GM12878 (cell line): ENCODE data around the gene ECHDC1. TPM values are rescaled to one million over a fixed set of nuclear protein-coding genes. Genes with fewer than 3 reads are reported as not detected.

Experiments used
- ATAC-seq: fragments of 200-7000 bp; cut with Tn5 transposase; 3 replicates; pipeline ENCODE4 v1.9.1; 2020; ENCODE audit warnings: mild to moderate bottlenecking, moderate library complexity
- BruUV-seq: library from RNA; stranded (reverse); fragments of 400-500 nt; replicated peaks from 2 replicates; lab custom pipeline; 2021; lab: Mats Ljungman, UMichigan
- CTCF ChIA-PET: fragments of 300-600 bp; sonication (Branson Sonifier 250); formaldehyde crosslinking; extraction: SDS; loops from one replicate; lab custom pipeline; 2021; ENCODE audit warnings: inconsistent platforms; lab: Yijun Ruan, JAX
- POLR2A ChIA-PET: fragments of 350-600 bp; formaldehyde crosslinking; extraction: SDS; loops from one replicate; lab custom pipeline; 2021; ENCODE audit warnings: inconsistent platforms; lab: Charles Lee
- RAD21 ChIA-PET: fragments of 300-600 bp; sonication (Branson Sonifier 250); formaldehyde crosslinking; loops from one replicate; lab custom pipeline; 2023; ENCODE audit warnings: antibody characterized with exemption; ENCODE audit not compliant: unreplicated experiment; lab: Charles Lee
- SMC1A ChIA-PET: fragments of 300-600 bp; sonication (Branson Sonifier 250); formaldehyde crosslinking; loops from one replicate; lab custom pipeline; 2023; ENCODE audit not compliant: unreplicated experiment, uncharacterized antibody; lab: Charles Lee
- DNase-seq: peaks from one replicate; pipeline ENCODE4 v3.0.0-alpha.2; 2011; ENCODE audit warnings: low read depth, low spot score
- FAIRE-seq: peaks from 3 replicates; lab custom pipeline; 2011; peaks lifted over from hg19 to GRCh38; lab: Jason Lieb, UNC
- H2AFZ ChIP-seq: 2 replicates; pipeline ENCODE4 v1.6.0; 2011; ENCODE audit warnings: low read depth, low read length, control low read depth; ENCODE audit not compliant: control insufficient read depth
- H3K27ac ChIP-seq: 2 replicates; pipeline ENCODE4 v1.5.1; 2011; ENCODE audit warnings: control low read depth; ENCODE audit not compliant: control insufficient read depth, insufficient read depth
- H3K27me3 ChIP-seq, 2 experiments: replicated peaks in 1 of 2; 2 replicates each; pipeline versions ENCODE4 v1.6.0 to v1.6.1; 2011; ENCODE audit warnings: low read length in 1 of 2; ENCODE audit not compliant: control insufficient read depth in 2 of 2, insufficient read depth in 2 of 2
- H3K36me3 ChIP-seq, 2 experiments: 2 replicates each; pipeline ENCODE4 v1.5.1; 2011; ENCODE audit warnings: low read length in 1 of 2; ENCODE audit not compliant: control insufficient read depth in 2 of 2, insufficient read depth in 2 of 2
- H3K4me1 ChIP-seq: 2 replicates; pipeline ENCODE4 v1.6.1; 2011; ENCODE audit warnings: mild to moderate bottlenecking, low read length, moderate library complexity, mixed read lengths; ENCODE audit not compliant: control insufficient read depth, insufficient read depth
- H3K4me2 ChIP-seq: 2 replicates; pipeline ENCODE4 v1.6.0; 2011; ENCODE audit warnings: control low read depth; ENCODE audit not compliant: control insufficient read depth, insufficient read depth
- H3K4me3 ChIP-seq: fragments of 200-600 bp; sonication (generic); 2 replicates; pipeline ENCODE4 v1.5.1; 2016
- H3K79me2 ChIP-seq: 2 replicates; pipeline ENCODE4 v1.6.0; 2011; ENCODE audit warnings: low read length; ENCODE audit not compliant: control insufficient read depth, insufficient read depth
- H3K9ac ChIP-seq: 2 replicates; pipeline ENCODE4 v1.8.0; 2011; ENCODE audit warnings: low read length, control low read depth, mixed read lengths; ENCODE audit not compliant: control insufficient read depth, insufficient read depth
- H3K9me3 ChIP-seq: replicated peaks from 3 replicates; pipeline ENCODE4 v1.5.1; 2011; ENCODE audit warnings: mild to moderate bottlenecking, low read length; ENCODE audit not compliant: control insufficient read depth, insufficient read depth
- H4K20me1 ChIP-seq: 2 replicates; pipeline ENCODE4 v1.6.0; 2011; ENCODE audit not compliant: control insufficient read depth, insufficient read depth
- MYC ChIP-seq: IDR thresholded peaks from 2 replicates; pipeline ENCODE4 v1.6.1; 2011; ENCODE audit warnings: mild to moderate bottlenecking, low read length, moderate library complexity, inconsistent platforms; ENCODE audit not compliant: insufficient read depth, insufficient replicate concordance, insufficient read length, severe bottlenecking
- PAX5 ChIP-seq: IDR thresholded peaks from 2 replicates; pipeline ENCODE4 v1.6.1; 2011; ENCODE audit warnings: low read depth, low read length, borderline replicate concordance
- RAD21 ChIP-seq: IDR thresholded peaks from 2 replicates; pipeline ENCODE4 v1.6.1; 2011; ENCODE audit warnings: mild to moderate bottlenecking, low read depth, low read length, moderate library complexity; ENCODE audit not compliant: insufficient read depth
- in situ Hi-C: fragments of 300-500 bp; cut with MboI; formaldehyde crosslinking; loops from 9 replicates; pipeline ENCODE4 v1.14.3; 2018; ENCODE audit warnings: mixed read lengths
- intact Hi-C: fragments of 100-400 bp; cut with micrococcal nuclease; formaldehyde crosslinking; loops from one replicate; pipeline ENCODE4 v1.14.2; 2022; ENCODE audit not compliant: unreplicated experiment
- polyA plus RNA-seq, 11 experiments: library from polyadenylated mRNA; depleted of rRNA in 4 of 11; unstranded in 6 of 11; stranded (reverse) in 5 of 11; fragments of >200 nt; fragmentation: Nextera tagmentation in 4 of 11; fragmentation: Illumina TruSeq in 1 of 11; extraction: Ambion mirVana in 4 of 11; extraction: Trizol in 1 of 11; gene quantifications; 1 replicate in 1 of 11; 2 replicates in 10 of 11; pipeline versions ENCODE4 v1.2.1 to v1.2.3, GENCODE V29; 2011 to 2016; ENCODE audit warnings: inconsistent platforms in 2 of 11, missing spikeins in 2 of 11, low read depth in 1 of 11
- total RNA-seq, 4 experiments: library from RNA; depleted of rRNA in 3 of 4; stranded (reverse); fragments of >200 nt in 3 of 4; fragmentation: Illumina TruSeq in 1 of 4; extraction: Trizol in 1 of 4; gene quantifications; 2 replicates each; pipeline versions ENCODE4 v1.2.1 to v1.2.3, GENCODE V29; 2013 to 2021
- TF ChIP-seq, protein P1 (sequence below): fragments of 450-650 bp; conservative IDR thresholded peaks from 2 replicates; pipeline ENCODE4 v1.6.1; 2017; ENCODE audit warnings: mild to moderate bottlenecking, moderate library complexity
- TF ChIP-seq, protein P2 (sequence below): IDR thresholded peaks from 2 replicates; pipeline ENCODE4 v1.6.1; 2012; ENCODE audit warnings: improper control_type of control experiment, low read depth, low read length; ENCODE audit not compliant: insufficient replicate concordance

ECHDC1 gene
- total and polyA plus RNA-seq, 10 of the 15 experiments (the other 5 are each of a cell fraction or from before 2014, with no cell fraction given), result 46.2 to 111 (median 70.7) TPM

DNA sequence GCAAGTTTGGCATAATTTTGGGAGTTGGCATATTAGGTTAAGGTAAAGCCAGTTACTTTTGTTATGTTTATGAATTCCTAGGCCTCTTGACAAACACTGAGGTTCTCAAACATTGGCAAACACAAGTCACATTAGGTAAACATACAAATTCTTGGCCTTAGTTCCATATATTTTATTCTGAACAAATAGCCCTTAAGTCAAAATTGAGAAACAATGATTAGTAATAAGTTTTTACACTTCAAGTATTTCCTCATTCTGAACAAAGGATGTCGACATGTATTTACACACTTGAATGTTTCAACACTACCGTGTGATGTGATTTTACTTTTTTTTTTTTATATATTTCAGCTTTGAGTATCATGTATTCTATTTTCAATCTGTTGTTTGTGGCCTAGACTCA, 3.8 kb upstream of the ECHDC1 start (continued):
- TF ChIP-seq, protein P1, sequence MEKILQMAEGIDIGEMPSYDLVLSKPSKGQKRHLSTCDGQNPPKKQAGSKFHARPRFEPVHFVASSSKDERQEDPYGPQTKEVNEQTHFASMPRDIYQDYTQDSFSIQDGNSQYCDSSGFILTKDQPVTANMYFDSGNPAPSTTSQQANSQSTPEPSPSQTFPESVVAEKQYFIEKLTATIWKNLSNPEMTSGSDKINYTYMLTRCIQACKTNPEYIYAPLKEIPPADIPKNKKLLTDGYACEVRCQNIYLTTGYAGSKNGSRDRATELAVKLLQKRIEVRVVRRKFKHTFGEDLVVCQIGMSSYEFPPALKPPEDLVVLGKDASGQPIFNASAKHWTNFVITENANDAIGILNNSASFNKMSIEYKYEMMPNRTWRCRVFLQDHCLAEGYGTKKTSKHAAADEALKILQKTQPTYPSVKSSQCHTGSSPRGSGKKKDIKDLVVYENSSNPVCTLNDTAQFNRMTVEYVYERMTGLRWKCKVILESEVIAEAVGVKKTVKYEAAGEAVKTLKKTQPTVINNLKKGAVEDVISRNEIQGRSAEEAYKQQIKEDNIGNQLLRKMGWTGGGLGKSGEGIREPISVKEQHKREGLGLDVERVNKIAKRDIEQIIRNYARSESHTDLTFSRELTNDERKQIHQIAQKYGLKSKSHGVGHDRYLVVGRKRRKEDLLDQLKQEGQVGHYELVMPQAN, result no peak
- TF ChIP-seq RAD21 (no peak), MYC (no peak)
- TF ChIP-seq, protein P2, sequence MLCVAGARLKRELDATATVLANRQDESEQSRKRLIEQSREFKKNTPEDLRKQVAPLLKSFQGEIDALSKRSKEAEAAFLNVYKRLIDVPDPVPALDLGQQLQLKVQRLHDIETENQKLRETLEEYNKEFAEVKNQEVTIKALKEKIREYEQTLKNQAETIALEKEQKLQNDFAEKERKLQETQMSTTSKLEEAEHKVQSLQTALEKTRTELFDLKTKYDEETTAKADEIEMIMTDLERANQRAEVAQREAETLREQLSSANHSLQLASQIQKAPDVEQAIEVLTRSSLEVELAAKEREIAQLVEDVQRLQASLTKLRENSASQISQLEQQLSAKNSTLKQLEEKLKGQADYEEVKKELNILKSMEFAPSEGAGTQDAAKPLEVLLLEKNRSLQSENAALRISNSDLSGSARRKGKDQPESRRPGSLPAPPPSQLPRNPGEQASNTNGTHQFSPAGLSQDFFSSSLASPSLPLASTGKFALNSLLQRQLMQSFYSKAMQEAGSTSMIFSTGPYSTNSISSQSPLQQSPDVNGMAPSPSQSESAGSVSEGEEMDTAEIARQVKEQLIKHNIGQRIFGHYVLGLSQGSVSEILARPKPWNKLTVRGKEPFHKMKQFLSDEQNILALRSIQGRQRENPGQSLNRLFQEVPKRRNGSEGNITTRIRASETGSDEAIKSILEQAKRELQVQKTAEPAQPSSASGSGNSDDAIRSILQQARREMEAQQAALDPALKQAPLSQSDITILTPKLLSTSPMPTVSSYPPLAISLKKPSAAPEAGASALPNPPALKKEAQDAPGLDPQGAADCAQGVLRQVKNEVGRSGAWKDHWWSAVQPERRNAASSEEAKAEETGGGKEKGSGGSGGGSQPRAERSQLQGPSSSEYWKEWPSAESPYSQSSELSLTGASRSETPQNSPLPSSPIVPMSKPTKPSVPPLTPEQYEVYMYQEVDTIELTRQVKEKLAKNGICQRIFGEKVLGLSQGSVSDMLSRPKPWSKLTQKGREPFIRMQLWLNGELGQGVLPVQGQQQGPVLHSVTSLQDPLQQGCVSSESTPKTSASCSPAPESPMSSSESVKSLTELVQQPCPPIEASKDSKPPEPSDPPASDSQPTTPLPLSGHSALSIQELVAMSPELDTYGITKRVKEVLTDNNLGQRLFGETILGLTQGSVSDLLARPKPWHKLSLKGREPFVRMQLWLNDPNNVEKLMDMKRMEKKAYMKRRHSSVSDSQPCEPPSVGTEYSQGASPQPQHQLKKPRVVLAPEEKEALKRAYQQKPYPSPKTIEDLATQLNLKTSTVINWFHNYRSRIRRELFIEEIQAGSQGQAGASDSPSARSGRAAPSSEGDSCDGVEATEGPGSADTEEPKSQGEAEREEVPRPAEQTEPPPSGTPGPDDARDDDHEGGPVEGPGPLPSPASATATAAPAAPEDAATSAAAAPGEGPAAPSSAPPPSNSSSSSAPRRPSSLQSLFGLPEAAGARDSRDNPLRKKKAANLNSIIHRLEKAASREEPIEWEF, result no peak

DNA sequence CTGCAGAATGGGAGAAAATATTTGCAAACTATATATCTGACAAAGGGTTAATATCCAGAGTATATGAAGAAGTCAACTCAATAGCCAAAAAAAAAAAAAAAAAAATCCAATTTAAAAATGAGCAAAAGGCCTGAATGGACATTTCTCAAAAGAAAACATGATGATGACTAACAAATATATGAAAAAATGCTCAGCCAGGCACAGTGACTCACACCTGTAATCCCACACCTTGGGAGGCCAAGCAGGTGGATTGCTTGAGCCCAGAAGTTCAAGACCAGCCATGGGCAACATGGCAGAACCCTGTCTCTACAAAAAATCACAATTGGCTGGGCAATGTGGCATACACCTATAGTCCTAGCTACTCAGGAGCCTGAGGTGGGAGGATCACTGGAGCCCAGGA, 2.1 kb upstream of the ECHDC1 start:
- in situ Hi-C loops, result no loop called here

More for the DNA sequence above, 2.1 kb upstream of the ECHDC1 start:
- SMC1A ChIA-PET, result no interaction called here
- BruUV-seq, result no TSS peak
- POLR2A ChIA-PET, result no interaction called here
- TF ChIP-seq PAX5, result no peak
- H3K9ac ChIP-seq, result no peak overlapping the region
- H2AFZ ChIP-seq, result no peak overlapping the region
- no peaks in the 10 kb centered on the region for H3K36me3 ChIP-seq
- CTCF ChIA-PET, result no interaction called here
- H3K27ac ChIP-seq, result no peak overlapping the region
- ATAC-seq, result no peak
- peaks cover 4% of the 10 kb centered on the region for H3K4me1 ChIP-seq
- peaks cover 42% of the 10 kb centered on the region for H3K79me2 ChIP-seq
- no peak overlapping the region for H3K4me2 ChIP-seq
- H3K27me3 ChIP-seq, result no peaks in the 10 kb centered on the region
- H4K20me1 ChIP-seq, result no peaks in the 10 kb centered on the region
- no peak overlapping the region for H3K4me3 ChIP-seq
- no peaks in the 10 kb centered on the region; the same call in 1 of the 3 replicates for H3K9me3 ChIP-seq
- intact Hi-C loops, result no loop called here
- FAIRE-seq, result no peak
- no peak for DNase-seq
- RAD21 ChIA-PET, result no interaction called here
